Stimulated activated naive CD4-positive, alpha-beta T cell treated with Interleukin-2 at 50 U/mL for 16 hours (primary cell): ENCODE measurements around the gene ROR2.
"Not testable (repeated sequence)": the region's sequence is repeated elsewhere in the genome, so short reads cannot be mapped to it uniquely, and the experiment has no call there.

Source experiments
- DNase-seq: peaks from one replicate; lab custom pipeline; 2025; lab: John Stamatoyannopoulos, UW

Gene ROR2

GRCh38 chr9:91564081-91564670, 385.9 kb downstream of the ROR2 start:
- no peak for DNase-seq

- no peak for DNase-seq
Observed at GRCh38 chr9:91562416-91562815, 387.6 kb downstream of the ROR2 start.

- DNase-seq, result no peak
Observed at GRCh38 chr9:91560301-91560700, 389.7 kb downstream of the ROR2 start.

GRCh38 chr9:91558879-91559278, 391.1 kb downstream of the ROR2 start:
- DNase-seq, result no peak

GRCh38 chr9:91558395-91558794, 391.6 kb downstream of the ROR2 start:
- DNase-seq, result no peak

GRCh38 chr9:91557327-91557726, 392.7 kb downstream of the ROR2 start:
- no peak for DNase-seq

GRCh38 chr9:91555132-91555531, 394.9 kb downstream of the ROR2 start:
- DNase-seq, result no peak

GRCh38 chr9:91549177-91549576, 400.9 kb downstream of the ROR2 start:
- DNase-seq, result no peak

GRCh38 chr9:91547081-91547480, 402.9 kb downstream of the ROR2 start:
- DNase-seq, result no peak

GRCh38 chr9:91546574-91546973, 403.5 kb downstream of the ROR2 start:
- no peak for DNase-seq

GRCh38 chr9:91541734-91542133, 408.3 kb downstream of the ROR2 start:
- DNase-seq, result no peak

GRCh38 chr9:91540506-91540905, 409.5 kb downstream of the ROR2 start:
- DNase-seq, result not testable (repeated sequence)

GRCh38 chr9:91536211-91536691, 413.8 kb downstream of the ROR2 start:
- no peak for DNase-seq

GRCh38 chr9:91534374-91534773, 415.7 kb downstream of the ROR2 start:
- no peak for DNase-seq

- no peak for DNase-seq
Observed at GRCh38 chr9:91533382-91533781, 416.6 kb downstream of the ROR2 start.

GRCh38 chr9:91532325-91532724, 417.7 kb downstream of the ROR2 start:
- no peak for DNase-seq

GRCh38 chr9:91530829-91531228, 419.2 kb downstream of the ROR2 start:
- DNase-seq, result no peak

GRCh38 chr9:91522481-91522880, 427.5 kb downstream of the ROR2 start:
- no peak for DNase-seq

GRCh38 chr9:91519520-91520277, 430.3 kb downstream of the ROR2 start:
- no peak for DNase-seq

- DNase-seq, result no peak
Observed at GRCh38 chr9:91518462-91518861, 431.6 kb downstream of the ROR2 start.

GRCh38 chr9:91517801-91518200, 432.2 kb downstream of the ROR2 start:
- no peak for DNase-seq

- not testable (repeated sequence) for DNase-seq
Observed at GRCh38 chr9:91517332-91517731, 432.7 kb downstream of the ROR2 start.

GRCh38 chr9:91516777-91517176, 433.3 kb downstream of the ROR2 start:
- no peak for DNase-seq

- no peak for DNase-seq
Observed at GRCh38 chr9:91516081-91516480, 433.9 kb downstream of the ROR2 start.
